HT1080 (cell line): ENCODE measurements around the gene USP17L20. TPM values are rescaled to one million over a fixed set of nuclear protein-coding genes. Genes with fewer than 3 reads are reported as not detected.
"Not testable (repeated sequence)": the region's sequence is repeated elsewhere in the genome, so short reads cannot be mapped to it uniquely, and the experiment has no call there.

Experiments
- DNase-seq: peaks from one replicate; pipeline ENCODE4 v3.0.0-alpha.2; 2015; ENCODE audit warnings: low read depth
- polyA plus RNA-seq, 2 experiments: library from polyadenylated mRNA; depleted of rRNA; stranded (reverse); fragments of >200 nt; gene quantifications; 2 replicates each; pipeline ENCODE4 v1.2.3, GENCODE V29; 2015
- total RNA-seq: library from RNA; depleted of rRNA; stranded (reverse); fragments of >200 nt; shearing (Covaris generic); gene quantifications from 2 replicates; pipeline ENCODE4 v1.2.3, GENCODE V29; 2014; rRNA removed

USP17L20 gene
- total RNA-seq = not detected in 2 replicates
- not detected in 2 replicates for polyA plus RNA-seq (2015; cell fraction: cytosol; rRNA removed)
- not detected in 2 replicates for polyA plus RNA-seq (2015; cell fraction: nucleus; rRNA removed)

- not testable (repeated sequence) for DNase-seq
These were observed at the start of gene USP17L20 for GRCh38 chr4:9257824-9258223. USP17L20 (plus strand) TSS chr4:9258124; CDS start chr4:9258124, 0 bp downstream.

- DNase-seq = not testable (repeated sequence)
These were observed 47.6 kb upstream of the USP17L20 start, which contains the start of gene USP17L10 for GRCh38 chr4:9210357-9210756. USP17L10 (plus strand) TSS chr4:9210657; CDS start chr4:9210657, 0 bp downstream.

- DNase-seq = not testable (repeated sequence)
These were observed 43.2 kb upstream of the USP17L20 start for GRCh38 chr4:9214701-9215100.

- DNase-seq = not testable (repeated sequence)
These were observed 42.8 kb upstream of the USP17L20 start, which contains the start of gene USP17L11 for GRCh38 chr4:9215105-9215504. USP17L11 (plus strand) TSS chr4:9215405; CDS start chr4:9215405, 0 bp downstream.

- DNase-seq = not testable (repeated sequence)
These were observed 38.1 kb upstream of the USP17L20 start, which contains the start of gene USP17L12 for GRCh38 chr4:9219852-9220251. USP17L12 (plus strand) TSS chr4:9220152; CDS start chr4:9220152, 0 bp downstream.

- DNase-seq = not testable (repeated sequence)
These were observed 33.3 kb upstream of the USP17L20 start, which contains the start of gene USP17L13 for GRCh38 chr4:9224596-9224995. USP17L13 (plus strand) TSS chr4:9224896; CDS start chr4:9224896, 0 bp downstream.

GRCh38 chr4:9230249-9230648 is 27.7 kb upstream of the USP17L20 start:
- not testable (repeated sequence) for DNase-seq

- DNase-seq = not testable (repeated sequence)
These were observed 23.8 kb upstream of the USP17L20 start, which contains the start of gene USP17L15 for GRCh38 chr4:9234085-9234484. USP17L15 (plus strand) TSS chr4:9234385; CDS start chr4:9234385, 0 bp downstream.

GRCh38 chr4:9238461-9238860 is 19.5 kb upstream of the USP17L20 start:
- DNase-seq = peak; percentile 18

- not testable (repeated sequence) for DNase-seq
These were observed 14.3 kb upstream of the USP17L20 start, which contains the start of gene USP17L17 for GRCh38 chr4:9243579-9243978. USP17L17 (plus strand) TSS chr4:9243879; CDS start chr4:9243879, 0 bp downstream.

GRCh38 chr4:9247953-9248680 is 9.8 kb upstream of the USP17L20 start, which contains the start of gene USP17L18:
USP17L18 (plus strand) TSS chr4:9248630; CDS start chr4:9248630, 0 bp downstream.
- DNase-seq = peak; percentile 0

- not testable (repeated sequence) for DNase-seq
These were observed 4.8 kb upstream of the USP17L20 start, which contains the start of gene USP17L19 for GRCh38 chr4:9253078-9253477. USP17L19 (plus strand) TSS chr4:9253378; CDS start chr4:9253378, 0 bp downstream.

GRCh38 chr4:9262572-9262971 is 4.6 kb downstream of the USP17L20 start, which contains the start of gene USP17L21:
USP17L21 (plus strand) TSS chr4:9262872; CDS start chr4:9262872, 0 bp downstream.
- not testable (repeated sequence) for DNase-seq

- not testable (repeated sequence) for DNase-seq
These were observed 9.4 kb downstream of the USP17L20 start, which contains the start of gene USP17L22 for GRCh38 chr4:9267319-9267718. USP17L22 (plus strand) TSS chr4:9267619; CDS start chr4:9267619, 0 bp downstream.

GRCh38 chr4:9271719-9272118 is 13.8 kb downstream of the USP17L20 start:
- DNase-seq = not testable (repeated sequence)

Other genes with a start within 250 kb of the USP17L20 start
- gene FAM90A26, start 87.7 kb upstream of the USP17L20 start, total RNA-seq = not detected in 2 replicates
- not detected in 2 replicates for gene USP17L10, start 47.5 kb upstream of the USP17L20 start, total RNA-seq
- gene USP17L11, start 42.7 kb upstream of the USP17L20 start, total RNA-seq = not detected in 2 replicates
- not detected in 2 replicates for gene USP17L12, start 38.0 kb upstream of the USP17L20 start, total RNA-seq
- gene USP17L13, start 33.2 kb upstream of the USP17L20 start, total RNA-seq = not detected in 2 replicates
- not detected in 2 replicates for gene USP17L15, start 23.7 kb upstream of the USP17L20 start, total RNA-seq
- gene USP17L17, start 14.2 kb upstream of the USP17L20 start, total RNA-seq = not detected in 2 replicates
- gene USP17L18, start 9.5 kb upstream of the USP17L20 start, total RNA-seq = not detected in 2 replicates
- gene USP17L19, start 4.7 kb upstream of the USP17L20 start, total RNA-seq = not detected in 2 replicates
- gene USP17L21, start 4.7 kb downstream of the USP17L20 start, total RNA-seq = not detected in 2 replicates
- gene USP17L22, start 9.5 kb downstream of the USP17L20 start, total RNA-seq = not detected in 2 replicates
- not detected in 2 replicates for gene USP17L24, start 67.0 kb downstream of the USP17L20 start, total RNA-seq
- not detected in 2 replicates for gene USP17L25, start 71.8 kb downstream of the USP17L20 start, total RNA-seq
- not detected in 2 replicates for gene USP17L26, start 76.5 kb downstream of the USP17L20 start, total RNA-seq
- gene USP17L5, start 81.3 kb downstream of the USP17L20 start, total RNA-seq = not detected in 2 replicates
- not detected in 2 replicates for gene USP17L27, start 86.0 kb downstream of the USP17L20 start, total RNA-seq
- gene USP17L28, start 90.8 kb downstream of the USP17L20 start, total RNA-seq = not detected in 2 replicates
- not detected in 2 replicates for gene USP17L29, start 95.5 kb downstream of the USP17L20 start, total RNA-seq
- gene USP17L30, start 105.0 kb downstream of the USP17L20 start, total RNA-seq = not detected in 2 replicates
- gene DEFB131A, start 186.3 kb downstream of the USP17L20 start, total RNA-seq = not detected in 2 replicates